GM19328 (cell line): ENCODE results near the gene KIF21A.

Source experiments
- ATAC-seq: cut with Tn5 transposase; IDR thresholded peaks from one replicate; pipeline ENCODE4 v1.9.1; 2021; ENCODE audit warnings: mild to moderate bottlenecking, moderate library complexity; ENCODE audit not compliant: unreplicated experiment

Gene KIF21A

GRCh38 chr12:39292125-39292630 is 150.7 kb downstream of the KIF21A start:
- no peak for ATAC-seq

DNA sequence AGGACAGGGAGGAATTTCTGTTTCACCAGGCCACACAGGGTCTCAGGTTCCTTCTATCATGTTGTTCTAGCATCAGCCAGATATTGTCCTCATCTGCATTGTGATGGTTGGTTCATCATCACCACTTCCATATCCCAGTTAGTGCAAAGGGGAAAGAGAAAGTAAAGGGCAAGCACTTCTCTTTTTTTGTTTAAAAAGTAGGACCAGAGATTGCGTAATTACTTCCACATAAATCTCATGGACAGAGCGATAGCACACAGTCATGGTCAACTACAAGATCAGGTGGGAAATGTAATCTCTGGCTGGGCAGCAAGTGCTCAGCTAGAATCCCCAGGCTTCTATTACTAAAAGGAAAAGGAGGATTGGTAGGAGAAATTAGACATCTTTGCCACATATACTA is 155.1 kb downstream of the KIF21A start:
- ATAC-seq, result no peak

DNA sequence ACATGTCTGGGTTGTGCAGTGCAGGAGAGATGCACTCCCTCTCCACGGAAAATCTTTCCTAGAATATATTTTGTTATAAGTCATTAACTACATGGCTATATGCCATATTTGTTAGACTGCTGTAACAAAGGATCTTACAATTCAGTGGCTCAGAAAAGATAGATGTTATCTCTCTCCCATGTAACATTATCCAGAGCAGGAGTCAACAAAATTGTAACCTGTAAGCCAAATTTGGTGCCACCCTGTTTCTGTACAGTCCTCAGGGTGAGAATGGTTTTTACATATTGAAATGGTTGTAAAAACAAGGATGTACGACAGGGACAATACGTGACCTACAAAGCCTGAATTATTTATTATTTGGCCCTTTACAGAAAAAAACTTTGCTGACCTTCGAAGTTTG is 155.5 kb downstream of the KIF21A start:
- no peak for ATAC-seq

GRCh38 chr12:39278426-39278825 is 164.5 kb downstream of the KIF21A start:
- ATAC-seq, result no peak

DNA sequence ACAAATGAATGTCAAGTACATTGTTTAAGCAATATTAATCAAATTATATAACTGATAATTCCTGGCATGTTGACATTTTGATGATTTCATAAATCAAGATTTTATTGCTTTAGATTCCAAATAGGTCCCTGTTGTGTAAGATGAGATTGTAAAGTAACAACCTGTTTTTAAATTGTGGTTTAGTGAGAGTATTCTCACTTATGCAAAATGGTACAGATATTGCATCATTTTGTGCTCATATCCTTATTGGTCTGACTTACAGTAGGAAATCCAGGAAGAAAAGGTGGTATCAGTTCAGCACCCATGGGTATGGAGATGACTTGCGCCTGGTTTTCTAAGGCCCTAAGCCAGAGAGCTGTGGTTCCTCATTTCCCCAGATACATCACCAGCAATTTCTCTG is 165.5 kb downstream of the KIF21A start:
- no peak for ATAC-seq

- ATAC-seq, result no peak
These were observed 167.1 kb downstream of the KIF21A start for GRCh38 chr12:39275846-39276245.

DNA sequence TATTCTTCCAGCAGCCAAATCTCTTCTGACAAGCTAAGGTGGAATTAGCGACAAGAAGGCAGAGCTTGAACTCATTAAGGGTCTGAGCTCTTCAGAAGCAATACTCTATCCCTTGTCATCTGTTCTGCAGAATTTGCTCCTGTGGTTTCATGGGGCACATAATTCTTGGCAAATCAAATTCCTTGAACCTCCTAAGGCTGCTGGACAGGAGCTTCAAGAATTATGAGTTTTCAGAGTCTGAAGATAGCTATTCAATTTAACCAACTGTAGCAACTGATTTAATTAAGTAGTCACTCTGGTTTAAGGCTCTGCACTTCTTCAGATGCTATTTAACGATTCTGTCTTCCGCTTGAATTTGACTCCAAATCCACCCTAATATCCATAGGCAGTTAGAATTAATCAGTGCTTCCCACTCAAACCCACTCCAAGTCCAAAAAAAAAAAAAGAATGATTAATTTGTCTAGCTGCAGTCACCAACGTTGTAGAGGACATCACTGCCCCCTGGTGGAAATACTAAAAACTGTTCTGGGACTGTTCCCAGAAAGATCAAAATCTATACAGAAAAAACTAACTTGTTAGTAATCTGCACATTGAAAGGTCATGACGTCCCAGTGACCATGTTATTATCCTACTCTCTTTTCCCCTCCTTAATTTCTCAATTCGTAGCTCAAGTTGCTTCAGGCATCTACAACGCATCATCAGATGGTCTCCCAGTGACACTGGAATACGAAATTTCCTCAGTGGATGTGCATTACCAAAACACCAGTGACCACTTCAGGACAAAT is 169.9 kb downstream of the KIF21A start:
- no peak for ATAC-seq

GRCh38 chr12:39269492-39269891 is 173.4 kb downstream of the KIF21A start:
- no peak for ATAC-seq

DNA sequence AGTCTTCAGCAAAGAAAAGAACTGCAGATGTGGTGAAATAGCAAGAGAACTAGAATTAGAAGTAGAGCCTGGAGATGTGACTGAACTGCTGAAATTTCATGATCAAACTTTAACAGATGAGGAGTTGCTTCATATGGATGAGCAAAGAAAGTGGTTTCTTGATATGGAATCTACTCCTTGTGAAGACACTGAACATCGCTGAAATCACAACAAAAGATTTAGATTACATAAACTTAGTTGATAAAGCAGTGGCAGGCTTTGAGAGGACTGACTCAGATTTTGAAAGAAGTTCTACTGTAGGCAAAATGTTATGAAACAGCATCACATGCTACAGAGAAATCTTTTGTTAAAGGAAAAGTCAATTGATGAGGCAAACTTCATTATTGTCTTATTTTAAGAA is 175.0 kb downstream of the KIF21A start:
- no peak for ATAC-seq

DNA sequence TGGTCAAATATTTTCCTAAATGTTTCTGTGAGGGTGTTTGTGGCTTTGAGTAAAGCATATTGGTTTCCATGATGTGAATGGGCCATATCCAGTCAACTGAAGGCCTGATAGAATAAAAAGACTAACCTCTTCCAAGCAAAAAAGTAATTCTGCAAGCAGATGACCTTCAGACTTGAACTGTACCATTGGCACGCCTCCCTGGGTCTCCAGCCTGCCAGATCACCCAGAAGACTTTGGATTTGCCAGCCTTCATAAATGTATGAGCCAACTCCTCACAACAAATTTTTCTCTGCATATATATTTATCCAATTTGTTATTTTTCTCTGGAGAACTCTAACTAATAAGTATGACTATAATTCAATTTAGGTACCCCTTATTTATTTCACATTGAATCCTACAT is 190.3 kb downstream of the KIF21A start:
- no peak for ATAC-seq
